Transverse colon (tissue), 4 donors: ENCODE results near the gene HRH2. TPM values are rescaled to one million over a fixed set of nuclear protein-coding genes. Genes with fewer than 3 reads are reported as not detected.

Source experiments
- DNase-seq: peaks from one replicate; pipeline ENCODE4 v3.0.0-alpha.2; 2019
- H3K27ac ChIP-seq, 4 donors: fragments of 200-600 bp; sonication (generic); 2 replicates each; pipeline ENCODE4 v1.5.1; 2016 to 2018; ENCODE audit warnings: inconsistent platforms in 4 of 4
- H3K27me3 ChIP-seq: fragments of 200-600 bp; sonication (generic); 2 replicates; pipeline ENCODE4 v1.5.1; 2017; ENCODE audit warnings: inconsistent platforms
- H3K36me3 ChIP-seq, 4 donors: fragments of 200-600 bp; sonication (generic); 2 replicates each; pipeline ENCODE4 v1.5.1; 2017 to 2019; ENCODE audit warnings: inconsistent platforms in 4 of 4
- H3K4me1 ChIP-seq, 4 donors: fragments of 200-600 bp; sonication (generic); 2 replicates each; pipeline ENCODE4 v1.5.1; 2017 to 2020; ENCODE audit warnings: inconsistent platforms in 4 of 4
- H3K4me3 ChIP-seq, 4 donors: fragments of 200-600 bp; sonication (generic); 1 replicate in 1 of 4; 2 replicates in 3 of 4; pipeline versions ENCODE4 v1.5.1 to v1.6.1; 2017 to 2019; ENCODE audit warnings: inconsistent platforms in 4 of 4
- H3K9me3 ChIP-seq, 2 donors: fragments of 200-600 bp; sonication (generic); 2 replicates each; pipeline ENCODE4 v1.5.1; 2017 to 2019; ENCODE audit warnings: inconsistent platforms in 2 of 2
- CTCF ChIP-seq, 5 experiments: fragments of 200-600 bp in 3 of 5; fragments of 450-650 bp in 2 of 5; sonication (generic) in 3 of 5; IDR thresholded peaks; 1 replicate in 2 of 5; 2 replicates in 3 of 5; pipeline ENCODE4 v1.5.1; 2016 to 2017; ENCODE audit warnings: antibody characterized with exemption in 5 of 5, inconsistent platforms in 3 of 5, mild to moderate bottlenecking in 2 of 5, moderate library complexity in 1 of 5
- EP300 ChIP-seq: sonication (generic); formaldehyde crosslinking; IDR thresholded peaks from one replicate; pipeline ENCODE4 v1.6.1; 2017; ENCODE audit warnings: antibody characterized with exemption, low read depth
- POLR2A ChIP-seq: fragments of 450-650 bp; IDR thresholded peaks from one replicate; pipeline ENCODE4 v1.6.1; 2016; ENCODE audit warnings: antibody characterized with exemption, mild to moderate bottlenecking, moderate library complexity
- POLR2AphosphoS5 ChIP-seq, 3 donors: sonication (generic); formaldehyde crosslinking; IDR thresholded peaks; one replicate each; pipeline ENCODE4 v1.6.1; 2016; ENCODE audit warnings: antibody characterized with exemption in 3 of 3
- WGBS, 2 donors: methylation state at CpG; one replicate each; pipeline ENCODE4 v1.1.5; 2018; ENCODE audit warnings: low coverage in 1 of 2; 5-methylcytosine and 5-hydroxymethylcytosine counted together
- in situ Hi-C, 4 donors: fragments of 200-750 bp; cut with MboI; loops; one replicate each; pipeline versions ENCODE4 v1.15.0 to v1.15.1; 2017; ENCODE audit warnings: low sequenced_read_pairs in 3 of 4, low pct_ligation_motif_present in 1 of 4, low pct_unique_long_range_greater_than_20kb in 1 of 4
- intact Hi-C: fragments of 100-400 bp; cut with DNase I; formaldehyde crosslinking; loops from one replicate; pipeline ENCODE4 v1.15.1; 2023; ENCODE audit warnings: low total_unique reads
- total RNA-seq, 4 donors: library from RNA; depleted of rRNA; stranded (reverse); fragments of >200 nt; gene quantifications; one replicate each; pipeline ENCODE4 v1.1.0, GENCODE V29; 2016

HRH2 gene
- total RNA-seq, 4 donors from 2014 or later = 0.20 to 1.5 (median 0.74) TPM

- WGBS, 2 donors = 87% methylated on average over 12 of the region's 13 CpGs; no CpG with 5 or more reads in 1 of the 2 donors
- Histone ChIP-seq H3K27me3 (no peaks in the 10 kb centered on the region), H3K27ac (no peak overlapping the region), H3K9me3 (no peaks in the 10 kb centered on the region), H3K4me1 (no peaks in the 10 kb centered on the region), H3K4me3 (no peak overlapping the region), H3K36me3 (no peaks in the 10 kb centered on the region)
- TF ChIP-seq CTCF (IDR thresholded peaks at IDR 0.05) (no peak), EP300 (no peak), POLR2A (no peak), POLR2AphosphoS5 (IDR thresholded peaks at IDR 0.05) (no peak)
- intact Hi-C loops = no loop called here
- in situ Hi-C loops = no loop called here
- no peak for DNase-seq
These were observed 26.1 kb downstream of the HRH2 start for GRCh38 chr5:175683921-175684320.

DNA sequence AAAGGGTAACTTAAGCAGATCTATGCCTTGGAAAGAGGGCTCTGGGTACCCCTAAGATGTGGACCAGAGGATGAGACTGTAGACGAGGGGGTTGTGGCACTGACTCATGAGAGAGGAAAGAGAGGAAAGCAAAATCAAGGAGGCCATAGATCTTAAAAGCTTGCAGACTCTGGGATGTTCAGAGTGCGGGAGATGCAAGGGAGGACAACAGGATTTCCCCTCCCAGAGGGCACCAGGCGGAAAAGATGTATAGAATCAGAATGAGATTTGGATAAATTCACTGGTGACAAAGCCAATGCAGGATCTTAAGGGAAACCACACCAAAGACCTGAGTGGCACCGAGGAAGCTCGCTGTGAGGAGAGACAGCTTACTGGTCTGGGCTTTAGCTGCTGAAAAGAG lies 27.1 kb downstream of the HRH2 start:
- no peaks in the 10 kb centered on the region for H3K27me3 ChIP-seq
- no peaks in the 10 kb centered on the region for H3K9me3 ChIP-seq
- H3K4me3 ChIP-seq = no peak overlapping the region
- no peaks in the 10 kb centered on the region for H3K4me1 ChIP-seq
- no peaks in the 10 kb centered on the region for H3K36me3 ChIP-seq
- in situ Hi-C loops = no loop called here
- no peak overlapping the region for H3K27ac ChIP-seq
- DNase-seq = no peak
- intact Hi-C loops = no loop called here
- no peak for TF ChIP-seq POLR2A
- TF ChIP-seq EP300 = no peak
- TF ChIP-seq POLR2AphosphoS5 (IDR thresholded peaks at IDR 0.05) = no peak
- TF ChIP-seq CTCF (IDR thresholded peaks at IDR 0.05) = no peak
- WGBS, 2 donors = 78 to 79% methylated on average over 5 of the region's 5 CpGs

GRCh38 chr5:175685701-175686350 lies 28.0 kb downstream of the HRH2 start:
- no peak for DNase-seq
- in situ Hi-C loops (no loop called here), intact Hi-C loops (no loop called here)
- H3K36me3 ChIP-seq = no peaks in the 10 kb centered on the region
- no peak overlapping the region for H3K4me3 ChIP-seq
- no peaks in the 10 kb centered on the region for H3K27me3 ChIP-seq
- TF ChIP-seq EP300 = no peak
- no peak for TF ChIP-seq CTCF (IDR thresholded peaks at IDR 0.05)
- TF ChIP-seq POLR2AphosphoS5 (IDR thresholded peaks at IDR 0.05) = no peak
- no peak for TF ChIP-seq POLR2A
- H3K27ac ChIP-seq = no peak overlapping the region
- H3K4me1 ChIP-seq = no peaks in the 10 kb centered on the region
- no peaks in the 10 kb centered on the region for H3K9me3 ChIP-seq
- WGBS, 2 donors = 89% methylated on average over 12 of the region's 12 CpGs; no CpG with 5 or more reads in 1 of the 2 donors

DNA sequence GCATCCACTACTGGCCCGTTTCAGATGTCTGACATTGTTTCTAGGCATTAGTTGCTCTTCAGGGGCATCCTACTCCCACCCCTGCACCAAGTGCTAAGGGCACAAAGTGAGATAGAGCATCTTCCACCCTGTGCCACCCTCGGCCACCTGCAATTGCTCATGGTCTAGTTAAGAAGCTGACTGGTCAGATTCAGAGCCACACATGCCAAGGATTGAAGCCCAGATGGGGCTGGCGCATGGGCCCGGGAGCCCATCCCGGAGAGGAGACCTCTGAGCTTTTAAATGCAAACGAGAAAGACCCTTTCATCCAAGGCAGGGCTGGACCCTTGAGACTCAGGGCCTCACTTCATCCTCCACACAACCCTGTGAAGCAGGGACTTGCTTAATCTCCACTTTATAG lies 28.5 kb downstream of the HRH2 start:
- Histone ChIP-seq H3K9me3 (no peaks in the 10 kb centered on the region), H3K4me1 (no peaks in the 10 kb centered on the region), H3K27ac (no peak overlapping the region), H3K27me3 (no peaks in the 10 kb centered on the region), H3K36me3 (no peaks in the 10 kb centered on the region), H3K4me3 (no peak overlapping the region)
- WGBS, 2 donors = 79% methylated on average over 6 of the region's 6 CpGs; no CpG with 5 or more reads in 1 of the 2 donors
- intact Hi-C loops = no loop called here
- in situ Hi-C loops = no loop called here
- no peak for DNase-seq
- TF ChIP-seq POLR2AphosphoS5 (IDR thresholded peaks at IDR 0.05) = no peak
- no peak for TF ChIP-seq POLR2A
- TF ChIP-seq EP300 = no peak
- no peak for TF ChIP-seq CTCF (IDR thresholded peaks at IDR 0.05)
